Natural killer cell (primary cell): ENCODE data around the gene P2RX2. TPM values are rescaled to one million over a fixed set of nuclear protein-coding genes. Genes with fewer than 3 reads are reported as not detected.

Experiments
- ATAC-seq, 3 donors: fragments of 150-1000 bp in 2 of 3; fragments of 200-7000 bp in 1 of 3; cut with Tn5 transposase; 1 replicate in 1 of 3; 2 replicates in 2 of 3; pipeline ENCODE4 v1.10.0; 2021; ENCODE audit warnings: mild to moderate bottlenecking in 2 of 3, moderate library complexity in 2 of 3
- DNase-seq, 2 donors: peaks; one replicate each; pipeline versions ENCODE4 v3.0.0 to v3.0.0-alpha.2; 2013 to 2021; ENCODE audit warnings: mixed read lengths in 1 of 2
- H3K27ac ChIP-seq: one replicate; pipeline ENCODE4 v1.5.1; 2013; ENCODE audit warnings: mild to moderate bottlenecking, low read length
- H3K27me3 ChIP-seq: one replicate; pipeline ENCODE4 v1.6.1; 2013; ENCODE audit warnings: low read length; ENCODE audit not compliant: control insufficient read depth, insufficient read depth
- H3K36me3 ChIP-seq: one replicate; pipeline ENCODE4 v1.6.1; 2013; ENCODE audit warnings: low read length; ENCODE audit not compliant: control insufficient read depth, insufficient read depth
- H3K4me1 ChIP-seq: one replicate; pipeline ENCODE4 v1.6.1; 2013; ENCODE audit warnings: low read length; ENCODE audit not compliant: control insufficient read depth, insufficient read depth
- H3K4me3 ChIP-seq: one replicate; pipeline ENCODE4 v1.5.1; 2013; ENCODE audit warnings: low read length
- H3K9me3 ChIP-seq: one replicate; pipeline ENCODE4 v1.6.1; 2013; ENCODE audit warnings: low read length; ENCODE audit not compliant: control insufficient read depth, insufficient read depth
- H3K27ac Mint-ChIP-seq, 2 donors: one replicate each; pipeline ENCODE4 v1.8.0; 2022; ENCODE audit warnings: mild to moderate bottlenecking in 2 of 2, mixed read lengths in 2 of 2, moderate library complexity in 1 of 2
- H3K27me3 Mint-ChIP-seq, 2 donors: one replicate each; pipeline ENCODE4 v1.8.0; 2022; ENCODE audit warnings: low read depth in 2 of 2, mixed read lengths in 2 of 2
- H3K36me3 Mint-ChIP-seq: one replicate; pipeline ENCODE4 v1.8.0; 2022; ENCODE audit warnings: mixed read lengths
- H3K4me1 Mint-ChIP-seq, 2 donors: one replicate each; pipeline ENCODE4 v1.8.0; 2022; ENCODE audit warnings: mixed read lengths in 2 of 2
- H3K4me3 Mint-ChIP-seq: one replicate; pipeline ENCODE4 v1.8.0; 2022; ENCODE audit warnings: mild to moderate bottlenecking, moderate library complexity, mixed read lengths
- H3K9me3 Mint-ChIP-seq, 2 donors: one replicate each; pipeline ENCODE4 v1.8.0; 2022; ENCODE audit warnings: mixed read lengths in 2 of 2
- WGBS: methylation state at CpG from one replicate; pipeline ENCODE4 v1.1.7; 2013; ENCODE audit warnings: missing lambda C conversion rate; ENCODE audit not compliant: insufficient coverage; 5-methylcytosine and 5-hydroxymethylcytosine counted together
- intact Hi-C: fragments of 100-400 bp; cut with micrococcal nuclease; formaldehyde crosslinking; loops from one replicate; pipeline ENCODE4 v1.14.2; 2022
- total RNA-seq, 4 donors: library from RNA; stranded (reverse); fragments of 120-200 nt in 1 of 4; gene quantifications; one replicate each; pipeline versions ENCODE4 v1.2.3 to v1.2.4, GENCODE V29; 2013 to 2022
- TF ChIP-seq, protein P1 (sequence below): fragments of 200-600 bp; IDR thresholded peaks from one replicate; pipeline ENCODE4 v1.8.0; 2022; ENCODE audit warnings: antibody characterized with exemption

P2RX2 gene
- total RNA-seq, 3 donors from 2014 or later (not counting 1 experiment from before 2014, with no cell fraction given), result not detected

DNA sequence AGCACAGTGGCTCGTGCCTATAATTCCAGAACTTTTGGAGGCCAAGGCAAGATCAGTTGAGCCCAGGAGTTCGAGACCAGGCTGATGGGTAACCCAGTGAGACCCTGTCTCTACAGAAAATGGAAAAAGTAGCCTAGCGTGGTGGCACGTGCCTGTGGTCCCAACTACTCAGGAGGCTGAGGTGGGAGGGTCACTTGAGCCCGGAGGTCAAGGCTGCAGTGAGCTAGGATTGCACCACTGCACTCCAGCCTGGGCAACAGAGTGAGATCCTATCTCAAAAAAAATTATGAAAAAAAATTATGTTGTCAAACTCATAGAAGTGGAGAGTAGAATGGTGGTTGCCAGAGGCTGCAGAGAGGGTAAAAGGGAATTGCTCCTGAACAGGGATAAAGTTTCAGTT lies 4.5 kb upstream of the P2RX2 start:
- ATAC-seq (no peak), DNase-seq (no peak)
- Histone ChIP-seq H3K36me3 (no peaks in the 10 kb centered on the region), H3K9me3 (peaks cover 12% of the 10 kb centered on the region), H3K4me3 (no peak overlapping the region), H3K27ac (no peak overlapping the region), H3K4me1 (peaks cover 12% of the 10 kb centered on the region), H3K27me3 (peaks cover 30% of the 10 kb centered on the region)
- peaks cover 10 to 17% of the 10 kb centered on the region in 2 donors for H3K4me1 Mint-ChIP-seq
- WGBS, result 76% methylated on average over 5 of the region's 5 CpGs
- H3K27ac Mint-ChIP-seq, result no peak overlapping the region
- intact Hi-C loops, result no loop called here
- H3K27me3 Mint-ChIP-seq, result peaks cover 32 to 39% of the 10 kb centered on the region in 2 donors
- TF ChIP-seq, protein P1, sequence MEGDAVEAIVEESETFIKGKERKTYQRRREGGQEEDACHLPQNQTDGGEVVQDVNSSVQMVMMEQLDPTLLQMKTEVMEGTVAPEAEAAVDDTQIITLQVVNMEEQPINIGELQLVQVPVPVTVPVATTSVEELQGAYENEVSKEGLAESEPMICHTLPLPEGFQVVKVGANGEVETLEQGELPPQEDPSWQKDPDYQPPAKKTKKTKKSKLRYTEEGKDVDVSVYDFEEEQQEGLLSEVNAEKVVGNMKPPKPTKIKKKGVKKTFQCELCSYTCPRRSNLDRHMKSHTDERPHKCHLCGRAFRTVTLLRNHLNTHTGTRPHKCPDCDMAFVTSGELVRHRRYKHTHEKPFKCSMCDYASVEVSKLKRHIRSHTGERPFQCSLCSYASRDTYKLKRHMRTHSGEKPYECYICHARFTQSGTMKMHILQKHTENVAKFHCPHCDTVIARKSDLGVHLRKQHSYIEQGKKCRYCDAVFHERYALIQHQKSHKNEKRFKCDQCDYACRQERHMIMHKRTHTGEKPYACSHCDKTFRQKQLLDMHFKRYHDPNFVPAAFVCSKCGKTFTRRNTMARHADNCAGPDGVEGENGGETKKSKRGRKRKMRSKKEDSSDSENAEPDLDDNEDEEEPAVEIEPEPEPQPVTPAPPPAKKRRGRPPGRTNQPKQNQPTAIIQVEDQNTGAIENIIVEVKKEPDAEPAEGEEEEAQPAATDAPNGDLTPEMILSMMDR, result no peak
- no peaks in the 10 kb centered on the region for H3K9me3 Mint-ChIP-seq
- no peak overlapping the region for H3K4me3 Mint-ChIP-seq
- no peaks in the 10 kb centered on the region for H3K36me3 Mint-ChIP-seq

DNA sequence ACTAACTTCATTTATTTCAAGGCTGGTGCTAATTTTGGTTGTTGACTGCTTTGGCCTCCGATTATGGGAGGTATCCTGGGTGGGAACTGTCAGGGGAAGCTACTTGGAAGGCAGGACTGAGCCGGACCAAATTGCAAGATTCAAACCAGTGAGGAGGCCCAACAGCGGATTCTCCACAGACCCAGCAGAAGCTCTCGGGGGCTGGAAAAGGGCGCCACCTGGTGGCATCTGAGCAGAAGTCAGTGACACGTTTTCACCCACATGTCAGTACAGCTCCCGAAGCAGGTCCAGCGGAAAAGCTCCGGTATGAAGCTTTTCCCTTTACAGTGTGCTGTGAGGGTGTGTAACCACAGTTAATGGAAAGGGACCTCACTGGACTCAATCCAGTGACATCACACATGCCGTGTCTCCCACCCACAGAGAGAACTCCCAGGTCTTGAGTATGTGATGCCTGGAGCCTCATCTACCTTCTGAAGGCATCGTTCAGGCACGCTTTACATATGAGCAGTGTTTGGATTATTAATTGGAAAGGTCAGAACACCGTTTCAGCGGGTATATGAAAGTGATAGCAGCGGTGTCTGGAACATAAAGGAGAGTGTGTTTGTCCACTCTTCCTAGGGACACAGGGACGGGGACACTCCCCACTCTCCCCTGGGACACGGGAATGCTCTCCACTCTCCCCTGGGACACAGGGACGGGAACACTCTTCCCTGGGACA lies 3.6 kb upstream of the P2RX2 start:
- H3K27me3 ChIP-seq, result peaks cover 27% of the 10 kb centered on the region
- Mint-ChIP-seq H3K4me3 (no peak overlapping the region), H3K36me3 (no peaks in the 10 kb centered on the region), H3K27ac (no peak overlapping the region), H3K27me3 (peaks cover 32 to 39% of the 10 kb centered on the region in 2 donors), H3K4me1 (peaks cover 10 to 16% of the 10 kb centered on the region in 2 donors), H3K9me3 (no peaks in the 10 kb centered on the region)
- no peak overlapping the region for H3K4me3 ChIP-seq
- peak; percentile 82 to 94 (median 93) for ATAC-seq
- WGBS, result 27% methylated on average over 18 of the region's 18 CpGs
- intact Hi-C loops, result loop anchor here (1.0 kb wide), 2 partner anchors 200 to 461 kb away; no protein-coding TSS in a partner anchor
- H3K27ac ChIP-seq, result no peak overlapping the region
- H3K9me3 ChIP-seq, result peaks cover 12% of the 10 kb centered on the region
- peak; percentile 77 to 91 for DNase-seq
- H3K4me1 ChIP-seq, result peaks cover 10% of the 10 kb centered on the region
- TF ChIP-seq, protein P1, result peak; percentile 86
- H3K36me3 ChIP-seq, result no peaks in the 10 kb centered on the region

DNA sequence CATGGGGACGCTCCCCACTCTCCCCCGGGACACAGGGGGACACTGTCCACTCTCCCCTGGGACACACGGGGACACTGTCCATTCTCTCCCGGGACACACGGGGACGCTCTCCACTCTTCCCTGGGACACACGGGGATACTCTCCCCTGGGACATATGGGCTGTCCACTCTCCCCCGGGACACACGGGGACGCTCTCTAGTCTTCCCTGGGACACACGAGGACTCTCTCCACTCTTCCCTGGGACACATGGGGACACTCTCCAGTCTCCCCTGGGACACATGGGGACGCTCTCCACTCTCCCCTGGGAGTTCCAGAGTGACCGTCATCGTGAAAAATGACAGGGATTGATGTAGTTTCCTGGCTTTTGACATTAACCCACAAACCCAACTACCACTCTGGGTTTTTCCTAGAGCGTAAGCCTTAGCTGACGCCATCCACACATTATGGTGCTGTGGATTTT lies 3.0 kb upstream of the P2RX2 start:
- intact Hi-C loops, result loop anchor here (1.0 kb wide), 2 partner anchors 200 to 461 kb away; no protein-coding TSS in a partner anchor
- Histone ChIP-seq H3K36me3 (no peaks in the 10 kb centered on the region), H3K4me3 (no peak overlapping the region), H3K4me1 (peaks cover 4% of the 10 kb centered on the region), H3K27me3 (peaks cover 21% of the 10 kb centered on the region), H3K27ac (no peak overlapping the region), H3K9me3 (peaks cover 12% of the 10 kb centered on the region)
- ATAC-seq (no peak), DNase-seq (no peak)
- TF ChIP-seq, protein P1, result no peak
- Mint-ChIP-seq H3K27ac (no peak overlapping the region), H3K9me3 (no peaks in the 10 kb centered on the region), H3K36me3 (no peaks in the 10 kb centered on the region), H3K4me3 (no peak overlapping the region), H3K4me1 (peaks cover 4 to 10% of the 10 kb centered on the region in 2 donors), H3K27me3 (peaks cover 26 to 33% of the 10 kb centered on the region in 2 donors)
- 83% methylated on average over 16 of the region's 16 CpGs for WGBS
